Measurements from ENCODE around the gene ARHGEF1. TPM values are rescaled to one million over a fixed set of nuclear protein-coding genes. Genes with fewer than 3 reads are reported as not detected.

Gene ARHGEF1
- total and polyA plus RNA-seq, 5 donors, result 39.7 to 43.9 (median 41.1) TPM

- under 1% methylated on average over 66 of the region's 66 CpGs for WGBS
- H3K4me1 ChIP-seq (ENCODE audit: control insufficient read depth, insufficient read depth, low read length), result no peaks in the 10 kb centered on the region
- DNase-seq (peak; percentile 96 to 98 (median 98)), ATAC-seq (peak; percentile 96 to 97)
- H3K27ac ChIP-seq (ENCODE audit: low read length), result peak overlapping the region; percentile 46
- peak overlapping the region; percentile 85 for H3K4me3 ChIP-seq (ENCODE audit: low read length)
- intact Hi-C loops (cut with DNase I), result loop anchor here in 1 of 4 donors (10.0 kb wide), 1 partner anchor 51 kb away; no protein-coding TSS in a partner anchor
- H3K9me3 ChIP-seq (ENCODE audit: control insufficient read depth, low read length), result no peaks in the 10 kb centered on the region
- no peaks in the 10 kb centered on the region for H3K27me3 ChIP-seq (ENCODE audit: control insufficient read depth, insufficient read depth)
Observed at GRCh38 chr19:41883821-41884733, 1.1 kb downstream of the ARHGEF1 start.

DNA sequence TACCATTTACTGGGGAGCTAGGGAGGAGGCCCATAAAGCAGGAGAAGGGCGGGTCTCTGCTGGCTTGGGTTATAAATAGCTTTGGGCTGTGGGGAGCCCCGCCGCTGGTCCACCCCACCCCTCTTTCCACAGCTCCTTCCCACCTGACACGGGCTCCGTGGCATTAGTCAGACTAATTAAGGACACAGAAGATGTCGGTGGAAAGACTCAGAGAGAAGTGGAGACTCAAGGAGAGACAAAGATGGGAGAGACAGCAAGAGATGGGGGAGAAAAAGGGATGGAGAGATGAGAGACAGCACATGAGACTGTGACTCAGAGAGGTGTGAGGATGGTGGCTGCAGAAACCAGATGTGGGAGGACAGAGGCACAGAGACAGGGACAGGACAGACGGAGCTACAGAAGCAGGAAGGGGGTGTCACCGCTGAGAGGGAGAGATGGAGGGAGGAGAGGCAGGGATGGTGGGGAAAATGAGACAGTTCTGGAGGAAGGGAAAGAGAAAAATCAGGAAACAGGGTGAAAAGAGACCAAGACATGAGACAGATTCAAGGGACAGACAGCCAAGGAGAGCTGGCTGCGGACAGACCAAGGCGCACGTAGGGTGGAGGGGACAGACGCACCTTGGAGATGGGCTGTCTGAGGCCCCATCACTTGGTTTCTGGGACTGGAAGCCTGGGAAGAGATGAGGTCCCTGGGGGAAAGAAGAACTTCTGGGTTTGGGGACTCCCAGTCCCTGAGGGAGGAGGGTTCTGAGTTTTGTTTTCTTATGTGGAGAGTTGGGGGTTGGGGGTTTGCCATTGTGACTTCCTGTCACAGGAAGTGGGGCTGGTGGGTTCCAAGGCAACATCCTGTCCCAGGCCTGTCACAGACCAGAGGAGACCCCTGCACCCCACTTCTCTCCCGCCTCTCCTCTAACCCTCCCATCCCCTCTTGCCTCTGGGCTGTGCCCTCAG lies 4.1 kb downstream of the ARHGEF1 start:
- ATAC-seq (no peak), DNase-seq (no peak)
- H3K4me1 ChIP-seq (ENCODE audit: control insufficient read depth, insufficient read depth, low read length), result no peaks in the 10 kb centered on the region
- no peak overlapping the region for H3K27ac ChIP-seq (ENCODE audit: low read length)
- no peak overlapping the region for H3K4me3 ChIP-seq (ENCODE audit: low read length)
- no peaks in the 10 kb centered on the region for H3K27me3 ChIP-seq (ENCODE audit: control insufficient read depth, insufficient read depth)
- WGBS, result 60% methylated on average over 13 of the region's 13 CpGs
- intact Hi-C loops (cut with DNase I), result loop anchor here in 1 of 4 donors (10.0 kb wide), 1 partner anchor 48 kb away; no protein-coding TSS in a partner anchor
- H3K9me3 ChIP-seq (ENCODE audit: control insufficient read depth, low read length), result no peaks in the 10 kb centered on the region

GRCh38 chr19:41887711-41888382 lies 4.9 kb downstream of the ARHGEF1 start:
- intact Hi-C loops (cut with DNase I), result loop anchor here in 1 of 4 donors (10.0 kb wide), 1 partner anchor 47 kb away; no protein-coding TSS in a partner anchor
- H3K9me3 ChIP-seq (ENCODE audit: control insufficient read depth, low read length), result no peaks in the 10 kb centered on the region
- H3K4me1 ChIP-seq (ENCODE audit: control insufficient read depth, insufficient read depth, low read length), result no peaks in the 10 kb centered on the region
- WGBS, result 54% methylated on average over 17 of the region's 17 CpGs
- H3K27me3 ChIP-seq (ENCODE audit: control insufficient read depth, insufficient read depth), result no peaks in the 10 kb centered on the region
- no peak overlapping the region for H3K4me3 ChIP-seq (ENCODE audit: low read length)
- H3K27ac ChIP-seq (ENCODE audit: low read length), result no peak overlapping the region
- ATAC-seq, result no peak
- DNase-seq, result no peak

DNA sequence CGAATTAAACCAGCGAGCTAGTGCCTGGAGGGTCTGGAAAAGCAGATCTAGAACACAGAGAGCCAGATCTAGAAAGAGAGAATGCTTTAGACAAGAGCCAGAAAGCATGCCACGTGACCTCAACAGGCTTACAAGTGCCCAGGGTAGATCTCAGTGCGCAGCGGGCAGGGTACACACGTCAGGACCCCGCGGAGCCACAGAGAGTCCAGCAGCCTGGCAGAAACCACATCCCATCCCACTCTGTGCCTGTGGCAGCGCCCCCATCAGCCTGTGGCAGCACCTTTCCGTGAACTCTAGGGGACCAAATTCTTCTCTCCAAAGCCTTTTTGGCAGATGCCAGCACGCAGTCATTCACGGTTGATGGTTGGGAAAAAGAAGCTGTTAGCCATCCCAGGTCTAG lies 5.9 kb downstream of the ARHGEF1 start:
- Histone ChIP-seq H3K4me3 (ENCODE audit: low read length) (no peak overlapping the region), H3K9me3 (ENCODE audit: control insufficient read depth, low read length) (no peaks in the 10 kb centered on the region), H3K27me3 (ENCODE audit: control insufficient read depth, insufficient read depth) (no peaks in the 10 kb centered on the region), H3K4me1 (ENCODE audit: control insufficient read depth, insufficient read depth, low read length) (no peaks in the 10 kb centered on the region), H3K27ac (ENCODE audit: low read length) (no peak overlapping the region)
- 88% methylated on average over 12 of the region's 12 CpGs for WGBS
- intact Hi-C loops (cut with DNase I), result loop anchor here in 1 of 4 donors (10.0 kb wide), 1 partner anchor 46 kb away; no protein-coding TSS in a partner anchor
- DNase-seq, result no peak
- ATAC-seq, result no peak

DNA sequence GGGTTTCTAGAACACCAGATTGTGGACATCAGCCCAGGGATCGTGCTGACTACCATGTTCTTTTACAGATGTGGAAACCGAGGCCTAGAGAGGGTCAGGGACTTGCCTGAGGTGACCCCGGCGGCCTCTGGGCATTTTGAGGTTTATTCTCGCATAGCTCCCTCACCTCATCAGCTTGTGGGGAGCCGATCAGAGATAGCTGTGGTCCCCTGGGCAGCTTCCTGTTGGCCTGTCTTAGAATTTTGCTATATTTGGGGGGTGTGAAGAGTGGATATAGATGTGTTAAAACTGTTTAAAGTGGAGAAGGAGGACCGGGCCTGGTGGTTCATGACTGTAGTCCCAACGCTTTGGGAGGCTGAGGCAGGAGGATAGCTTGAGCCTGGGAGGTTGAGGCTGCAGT lies 6.9 kb downstream of the ARHGEF1 start:
- ATAC-seq (no peak), DNase-seq (peak in 1 of 3 donors; percentile 32)
- H3K27me3 ChIP-seq (ENCODE audit: control insufficient read depth, insufficient read depth), result no peaks in the 10 kb centered on the region
- H3K27ac ChIP-seq (ENCODE audit: low read length), result no peak overlapping the region
- H3K9me3 ChIP-seq (ENCODE audit: control insufficient read depth, low read length), result no peaks in the 10 kb centered on the region
- H3K4me1 ChIP-seq (ENCODE audit: control insufficient read depth, insufficient read depth, low read length), result no peaks in the 10 kb centered on the region
- intact Hi-C loops (cut with DNase I), result loop anchor here in 1 of 4 donors (10.0 kb wide), 1 partner anchor 45 kb away; no protein-coding TSS in a partner anchor
- no peak overlapping the region for H3K4me3 ChIP-seq (ENCODE audit: low read length)
- 90% methylated on average over 8 of the region's 8 CpGs for WGBS

DNA sequence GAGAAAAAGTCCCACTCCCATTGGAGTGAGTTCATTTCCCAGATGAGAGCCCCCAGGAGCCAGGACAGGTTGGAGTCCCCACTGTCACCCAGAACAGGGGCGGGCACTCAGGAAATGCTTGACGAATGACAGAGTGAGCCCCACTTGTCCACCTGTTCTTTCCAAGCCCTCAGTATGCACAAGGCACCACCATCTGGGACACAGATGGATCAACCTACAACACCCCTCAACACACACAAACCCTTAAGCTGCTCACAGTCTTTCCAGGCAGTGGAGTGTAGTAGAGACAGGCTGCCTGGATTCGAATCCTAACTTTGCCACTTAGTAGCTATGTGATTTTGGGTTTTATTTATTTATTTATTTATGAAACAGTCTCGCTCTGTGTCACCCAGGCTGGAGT lies 8.0 kb downstream of the ARHGEF1 start:
- DNase-seq (no peak), ATAC-seq (no peak)
- no peak overlapping the region for H3K27ac ChIP-seq (ENCODE audit: low read length)
- WGBS, result 93% methylated on average over 4 of the region's 4 CpGs
- H3K27me3 ChIP-seq (ENCODE audit: control insufficient read depth, insufficient read depth), result no peaks in the 10 kb centered on the region
- no peak overlapping the region for H3K4me3 ChIP-seq (ENCODE audit: low read length)
- no peaks in the 10 kb centered on the region for H3K4me1 ChIP-seq (ENCODE audit: control insufficient read depth, insufficient read depth, low read length)
- no peaks in the 10 kb centered on the region for H3K9me3 ChIP-seq (ENCODE audit: control insufficient read depth, low read length)
- intact Hi-C loops (cut with DNase I), result no loop called here

- ATAC-seq, result no peak
- no peaks in the 10 kb centered on the region for H3K27me3 ChIP-seq (ENCODE audit: control insufficient read depth, insufficient read depth)
- no peak overlapping the region for H3K4me3 ChIP-seq (ENCODE audit: low read length)
- 89% methylated on average over 34 of the region's 34 CpGs for WGBS
- intact Hi-C loops (cut with DNase I), result no loop called here
- no peaks in the 10 kb centered on the region for H3K9me3 ChIP-seq (ENCODE audit: control insufficient read depth, low read length)
- H3K4me1 ChIP-seq (ENCODE audit: control insufficient read depth, insufficient read depth, low read length), result no peaks in the 10 kb centered on the region
- H3K27ac ChIP-seq (ENCODE audit: low read length), result no peak overlapping the region
- DNase-seq, result peak in 1 of 3 donors; percentile 51
Observed at GRCh38 chr19:41892173-41892902, 9.4 kb downstream of the ARHGEF1 start.

DNA sequence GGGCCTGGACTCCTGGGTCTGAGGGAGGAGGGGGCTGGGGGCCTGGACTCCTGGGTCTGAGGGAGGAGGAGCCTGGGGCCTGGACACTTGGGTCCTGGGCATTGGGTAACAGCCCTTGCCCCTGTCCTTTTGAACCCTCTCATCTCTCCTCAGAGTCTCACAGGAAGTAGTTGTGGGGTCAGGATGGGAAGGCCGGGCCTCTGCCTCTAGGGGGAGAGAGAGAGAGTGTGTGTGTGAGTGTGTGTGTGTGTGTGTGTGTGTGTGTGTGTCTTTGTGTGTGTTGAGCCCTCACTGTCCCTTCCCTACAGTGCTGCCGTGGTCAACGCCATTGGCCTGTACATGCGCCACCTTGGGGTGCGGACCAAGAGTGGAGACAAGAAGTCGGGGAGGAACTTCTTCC lies 10.9 kb downstream of the ARHGEF1 start:
- intact Hi-C loops (cut with DNase I), result no loop called here
- H3K27me3 ChIP-seq (ENCODE audit: control insufficient read depth, insufficient read depth), result no peaks in the 10 kb centered on the region
- no peak overlapping the region for H3K4me3 ChIP-seq (ENCODE audit: low read length)
- ATAC-seq (no peak), DNase-seq (peak in 1 of 3 donors; percentile 10)
- no peaks in the 10 kb centered on the region for H3K9me3 ChIP-seq (ENCODE audit: control insufficient read depth, low read length)
- H3K27ac ChIP-seq (ENCODE audit: low read length), result no peak overlapping the region
- 74% methylated on average over 6 of the region's 6 CpGs for WGBS
- H3K4me1 ChIP-seq (ENCODE audit: control insufficient read depth, insufficient read depth, low read length), result no peaks in the 10 kb centered on the region

- Histone ChIP-seq H3K4me1 (ENCODE audit: control insufficient read depth, insufficient read depth, low read length) (no peaks in the 10 kb centered on the region), H3K27ac (ENCODE audit: low read length) (no peak overlapping the region), H3K4me3 (ENCODE audit: low read length) (no peak overlapping the region), H3K27me3 (ENCODE audit: control insufficient read depth, insufficient read depth) (no peaks in the 10 kb centered on the region), H3K9me3 (ENCODE audit: control insufficient read depth, low read length) (no peaks in the 10 kb centered on the region)
- WGBS, result 79% methylated on average over 14 of the region's 14 CpGs
- ATAC-seq, result no peak
- intact Hi-C loops (cut with DNase I), result no loop called here
- DNase-seq, result peak in 1 of 3 donors; percentile 24
Observed at GRCh38 chr19:41894350-41894749, 11.4 kb downstream of the ARHGEF1 start.
